Ovary (tissue), 3 donors: ENCODE data around the gene LIM2.

ENCODE experiments used
- EP300 ChIP-seq: sonication (generic); formaldehyde crosslinking; IDR thresholded peaks from one replicate; pipeline ENCODE4 v1.6.1; 2017; ENCODE audit warnings: antibody characterized with exemption
- POLR2A ChIP-seq: fragments of 450-650 bp; IDR thresholded peaks from one replicate; pipeline ENCODE4 v1.6.1; 2017; ENCODE audit warnings: antibody characterized with exemption, mild to moderate bottlenecking, moderate library complexity
- TF ChIP-seq, protein P1 (sequence below), 3 donors: fragments of 450-650 bp in 2 of 3; fragments of 200-600 bp in 1 of 3; IDR thresholded peaks; one replicate each; pipeline versions ENCODE4 v1.5.1 to v1.8.0; 2016 to 2022; ENCODE audit warnings: antibody characterized with exemption in 3 of 3, mild to moderate bottlenecking in 1 of 3
- donor health status: DM: no; HTN: no; CAD: no.

DNA sequence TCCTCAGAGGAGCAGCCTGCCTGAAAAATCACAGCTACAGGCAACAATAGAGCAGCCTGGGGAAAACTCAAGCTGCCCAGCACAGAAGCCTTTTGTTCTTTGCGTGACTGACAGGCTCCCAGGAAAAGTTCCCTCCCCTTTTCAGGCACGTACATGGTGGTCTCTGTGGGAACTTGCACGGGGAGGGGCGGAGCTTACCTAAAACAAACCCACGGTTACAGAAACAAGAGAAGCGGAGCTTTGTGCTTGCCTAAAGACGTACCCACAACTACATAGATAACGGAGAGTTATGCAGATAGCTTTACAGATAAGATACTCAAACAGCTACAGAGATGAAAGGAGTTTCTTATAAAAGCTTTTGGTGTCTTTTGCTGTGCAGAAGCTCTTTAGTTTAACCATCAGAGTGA is 33.0 kb downstream of the LIM2 start:
- TF ChIP-seq, protein P1, sequence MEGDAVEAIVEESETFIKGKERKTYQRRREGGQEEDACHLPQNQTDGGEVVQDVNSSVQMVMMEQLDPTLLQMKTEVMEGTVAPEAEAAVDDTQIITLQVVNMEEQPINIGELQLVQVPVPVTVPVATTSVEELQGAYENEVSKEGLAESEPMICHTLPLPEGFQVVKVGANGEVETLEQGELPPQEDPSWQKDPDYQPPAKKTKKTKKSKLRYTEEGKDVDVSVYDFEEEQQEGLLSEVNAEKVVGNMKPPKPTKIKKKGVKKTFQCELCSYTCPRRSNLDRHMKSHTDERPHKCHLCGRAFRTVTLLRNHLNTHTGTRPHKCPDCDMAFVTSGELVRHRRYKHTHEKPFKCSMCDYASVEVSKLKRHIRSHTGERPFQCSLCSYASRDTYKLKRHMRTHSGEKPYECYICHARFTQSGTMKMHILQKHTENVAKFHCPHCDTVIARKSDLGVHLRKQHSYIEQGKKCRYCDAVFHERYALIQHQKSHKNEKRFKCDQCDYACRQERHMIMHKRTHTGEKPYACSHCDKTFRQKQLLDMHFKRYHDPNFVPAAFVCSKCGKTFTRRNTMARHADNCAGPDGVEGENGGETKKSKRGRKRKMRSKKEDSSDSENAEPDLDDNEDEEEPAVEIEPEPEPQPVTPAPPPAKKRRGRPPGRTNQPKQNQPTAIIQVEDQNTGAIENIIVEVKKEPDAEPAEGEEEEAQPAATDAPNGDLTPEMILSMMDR (IDR thresholded peaks at IDR 0.05) = no peak
- TF ChIP-seq POLR2A (no peak), EP300 (no peak)
